Measurements from ENCODE around the gene CHCHD4. TPM values are rescaled to one million over a fixed set of nuclear protein-coding genes. Genes with fewer than 3 reads are reported as not detected.

CHCHD4 gene
- polyA plus RNA-seq, 1 donor (not counting 4 experiments of a cell fraction or from before 2014, with no cell fraction given): 22.1 TPM

- TF ChIP-seq, protein P1, sequence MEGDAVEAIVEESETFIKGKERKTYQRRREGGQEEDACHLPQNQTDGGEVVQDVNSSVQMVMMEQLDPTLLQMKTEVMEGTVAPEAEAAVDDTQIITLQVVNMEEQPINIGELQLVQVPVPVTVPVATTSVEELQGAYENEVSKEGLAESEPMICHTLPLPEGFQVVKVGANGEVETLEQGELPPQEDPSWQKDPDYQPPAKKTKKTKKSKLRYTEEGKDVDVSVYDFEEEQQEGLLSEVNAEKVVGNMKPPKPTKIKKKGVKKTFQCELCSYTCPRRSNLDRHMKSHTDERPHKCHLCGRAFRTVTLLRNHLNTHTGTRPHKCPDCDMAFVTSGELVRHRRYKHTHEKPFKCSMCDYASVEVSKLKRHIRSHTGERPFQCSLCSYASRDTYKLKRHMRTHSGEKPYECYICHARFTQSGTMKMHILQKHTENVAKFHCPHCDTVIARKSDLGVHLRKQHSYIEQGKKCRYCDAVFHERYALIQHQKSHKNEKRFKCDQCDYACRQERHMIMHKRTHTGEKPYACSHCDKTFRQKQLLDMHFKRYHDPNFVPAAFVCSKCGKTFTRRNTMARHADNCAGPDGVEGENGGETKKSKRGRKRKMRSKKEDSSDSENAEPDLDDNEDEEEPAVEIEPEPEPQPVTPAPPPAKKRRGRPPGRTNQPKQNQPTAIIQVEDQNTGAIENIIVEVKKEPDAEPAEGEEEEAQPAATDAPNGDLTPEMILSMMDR (optimal IDR thresholded peaks at IDR 0.05 in 1 of 3, IDR thresholded peaks at IDR 0.05 in 1 of 3, conservative IDR thresholded peaks at IDR 0.05 in 1 of 3; ENCODE audit: extremely low read depth in 1 of 3, insufficient read depth in 2 of 3, low read length in 3 of 3): no peak
- TF ChIP-seq EZH2 (IDR thresholded peaks at IDR 0.05; ENCODE audit: low read length): no peak
- Histone ChIP-seq H4K20me1 (ENCODE audit: control insufficient read depth, extremely low read depth, insufficient read depth, low read length) (peaks cover 2% of the 10 kb centered on the region), H3K9ac (ENCODE audit: control insufficient read depth, extremely low read depth, insufficient read depth, low read length) (no peak overlapping the region), H3K27me3 (ENCODE audit: control insufficient read depth, extremely low read depth, insufficient read depth, low read length) (no peaks in the 10 kb centered on the region), H3K27ac (ENCODE audit: control insufficient read depth, insufficient read depth, low read length) (no peak overlapping the region), H2AFZ (ENCODE audit: control insufficient read depth, low read length) (no peak overlapping the region), H3K9me1 (ENCODE audit: control insufficient read depth, extremely low read depth, insufficient read depth, low read length) (no peaks in the 10 kb centered on the region), H3K4me2 (ENCODE audit: control insufficient read depth, extremely low read depth, insufficient read depth, low read depth, low read length) (no peak overlapping the region), H3K4me3 (ENCODE audit: control insufficient read depth in 2 of 3, extremely low read depth in 1 of 3, insufficient read depth in 2 of 3, low read depth in 1 of 3, low read length in 3 of 3) (no peak overlapping the region), H3K79me2 (ENCODE audit: control insufficient read depth, insufficient read depth, low read length) (peaks cover 3% of the 10 kb centered on the region), H3K4me1 (ENCODE audit: control insufficient read depth, extremely low read depth, insufficient read depth, low read length) (peaks cover 60% of the 10 kb centered on the region), H3K36me3 (ENCODE audit: control insufficient read depth in 2 of 2, extremely low read depth in 1 of 2, insufficient read depth in 2 of 2, low read length in 2 of 2) (peaks cover 23 to 57% of the 10 kb centered on the region in 2 experiments), H3K9me3 (ENCODE audit: control insufficient read depth, low read depth, low read length) (no peaks in the 10 kb centered on the region)
- FAIRE-seq (no peak), DNase-seq (ENCODE audit: low read depth, low spot score) (no peak)
- dilution Hi-C loops (cut with MboI; ENCODE audit: extremely low pct_ligation_motif_present, low sequenced_read_pairs): no loop called here
These were observed 16.5 kb upstream of the CHCHD4 start for GRCh38 chr3:14141144-14141543.

DNA sequence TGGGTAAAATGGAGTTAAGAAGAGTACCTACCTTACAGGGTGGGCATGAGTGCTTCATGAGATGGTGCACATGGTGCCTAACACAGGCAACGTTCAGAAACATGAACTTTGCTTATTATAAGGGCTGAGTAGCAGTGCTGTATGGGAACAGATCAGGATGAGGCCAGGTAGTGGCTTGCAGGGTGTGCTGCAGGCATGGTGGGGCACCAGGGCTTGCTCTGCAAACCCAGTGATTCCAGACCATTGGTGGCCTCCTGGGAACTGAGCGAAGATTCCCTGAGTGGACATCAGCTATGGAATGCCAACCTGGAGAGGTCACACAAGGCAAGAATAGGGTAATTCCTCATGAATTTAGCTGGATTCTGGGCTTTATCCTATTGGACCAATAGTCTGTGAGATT, 16.0 kb upstream of the CHCHD4 start:
- no peaks in the 10 kb centered on the region for H3K9me3 ChIP-seq (ENCODE audit: control insufficient read depth, low read depth, low read length)
- no peaks in the 10 kb centered on the region for H3K9me1 ChIP-seq (ENCODE audit: control insufficient read depth, extremely low read depth, insufficient read depth, low read length)
- no peak overlapping the region for H3K27ac ChIP-seq (ENCODE audit: control insufficient read depth, insufficient read depth, low read length)
- no peaks in the 10 kb centered on the region for H3K27me3 ChIP-seq (ENCODE audit: control insufficient read depth, extremely low read depth, insufficient read depth, low read length)
- H3K4me2 ChIP-seq (ENCODE audit: control insufficient read depth, extremely low read depth, insufficient read depth, low read depth, low read length): no peak overlapping the region
- H2AFZ ChIP-seq (ENCODE audit: control insufficient read depth, low read length): no peak overlapping the region
- DNase-seq (ENCODE audit: low read depth, low spot score) (no peak), FAIRE-seq (no peak)
- H4K20me1 ChIP-seq (ENCODE audit: control insufficient read depth, extremely low read depth, insufficient read depth, low read length): peaks cover 2% of the 10 kb centered on the region
- H3K4me3 ChIP-seq (ENCODE audit: control insufficient read depth in 2 of 3, extremely low read depth in 1 of 3, insufficient read depth in 2 of 3, low read depth in 1 of 3, low read length in 3 of 3): no peak overlapping the region
- H3K36me3 ChIP-seq (ENCODE audit: control insufficient read depth in 2 of 2, extremely low read depth in 1 of 2, insufficient read depth in 2 of 2, low read length in 2 of 2): peaks cover 25 to 57% of the 10 kb centered on the region in 2 experiments
- no peak overlapping the region for H3K9ac ChIP-seq (ENCODE audit: control insufficient read depth, extremely low read depth, insufficient read depth, low read length)
- TF ChIP-seq EZH2 (IDR thresholded peaks at IDR 0.05; ENCODE audit: low read length): no peak
- TF ChIP-seq, protein P1 (optimal IDR thresholded peaks at IDR 0.05 in 1 of 3, IDR thresholded peaks at IDR 0.05 in 1 of 3, conservative IDR thresholded peaks at IDR 0.05 in 1 of 3; ENCODE audit: extremely low read depth in 1 of 3, insufficient read depth in 2 of 3, low read length in 3 of 3): no peak
- peaks cover 3% of the 10 kb centered on the region for H3K79me2 ChIP-seq (ENCODE audit: control insufficient read depth, insufficient read depth, low read length)
- dilution Hi-C loops (cut with MboI; ENCODE audit: extremely low pct_ligation_motif_present, low sequenced_read_pairs): no loop called here
- peaks cover 63% of the 10 kb centered on the region for H3K4me1 ChIP-seq (ENCODE audit: control insufficient read depth, extremely low read depth, insufficient read depth, low read length)

Measured in keratinocyte (primary cell).